Nephron progenitor cell (in vitro differentiated cells): ENCODE results near the gene SLC17A3.

Source experiments
- DNase-seq: peaks from one replicate; pipeline ENCODE4 v3.0.0; 2021
- H3K27ac Mint-ChIP-seq: 2 replicates; pipeline ENCODE4 v1.8.0; 2021; ENCODE audit warnings: mild to moderate bottlenecking, moderate library complexity, mixed read lengths
- H3K27me3 Mint-ChIP-seq: 2 replicates; pipeline ENCODE4 v1.8.0; 2021; ENCODE audit warnings: mild to moderate bottlenecking, low read depth, mixed read lengths; ENCODE audit not compliant: poor library complexity
- H3K36me3 Mint-ChIP-seq: 2 replicates; pipeline ENCODE4 v1.8.0; 2021; ENCODE audit warnings: low read depth, mixed read lengths
- H3K4me1 Mint-ChIP-seq: 2 replicates; pipeline ENCODE4 v1.8.0; 2021; ENCODE audit warnings: mixed read lengths
- H3K4me3 Mint-ChIP-seq: 2 replicates; pipeline ENCODE4 v1.8.0; 2021; ENCODE audit warnings: mild to moderate bottlenecking, moderate library complexity, mixed read lengths
- H3K9me3 Mint-ChIP-seq: 2 replicates; pipeline ENCODE4 v1.8.0; 2021; ENCODE audit warnings: mild to moderate bottlenecking, moderate library complexity, mixed read lengths
- TF ChIP-seq, protein P1 (sequence below): fragments of 200-600 bp; sonication (generic); IDR thresholded peaks from 2 replicates; pipeline ENCODE4 v1.5.0; 2021; ENCODE audit warnings: antibody characterized with exemption

The SLC17A3 gene

DNA sequence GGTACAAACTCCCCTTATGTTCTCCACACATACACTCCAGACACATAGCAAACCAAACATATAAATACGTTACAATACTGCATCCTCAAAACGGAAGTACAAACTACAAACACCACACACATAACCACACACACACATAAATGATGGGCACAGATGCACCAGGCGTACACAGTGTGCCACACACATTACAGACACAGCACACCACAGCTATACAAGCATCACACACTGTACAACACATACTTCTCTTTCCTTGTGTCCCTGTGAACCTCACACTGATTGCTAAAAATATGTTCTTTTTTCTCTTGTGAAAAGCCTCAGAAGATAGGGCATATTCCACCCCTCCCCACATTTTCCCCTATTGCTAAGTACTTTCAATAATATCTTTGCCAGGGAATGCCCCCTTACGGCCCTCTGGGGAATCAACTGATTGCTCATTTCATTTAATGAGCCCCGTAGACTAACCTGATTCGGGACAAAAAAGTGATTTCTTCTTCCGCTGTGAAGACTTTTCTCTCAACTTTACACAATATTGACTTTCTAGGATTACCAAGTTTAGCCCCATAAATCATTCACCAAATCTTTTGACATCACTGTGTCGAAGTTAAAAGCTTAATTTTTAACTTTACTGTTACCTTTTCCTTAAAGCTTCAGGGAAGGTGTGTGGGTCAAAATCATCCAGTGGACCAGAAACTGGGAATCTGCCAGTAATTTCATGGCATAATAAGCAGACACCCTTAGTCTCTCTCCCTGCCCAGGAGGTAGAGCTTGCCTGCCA, 42.3 kb downstream of the SLC17A3 start, which contains the start of gene SLC17A1:
Gene SLC17A1 (minus strand): TSS at position 521 of the 775 bp plus-strand sequence. CDS start 1,495 bp downstream, outside the sequence.
- no peak for DNase-seq
- H3K36me3 Mint-ChIP-seq: no peaks in the 10 kb centered on the region
- no peak within 1 kb of the TSS for H3K27ac Mint-ChIP-seq
- H3K9me3 Mint-ChIP-seq: no peaks in the 10 kb centered on the region
- H3K4me3 Mint-ChIP-seq: no peak within 1 kb of the TSS
- H3K4me1 Mint-ChIP-seq: peaks cover 5% of the 10 kb centered on the region
- TF ChIP-seq, protein P1, sequence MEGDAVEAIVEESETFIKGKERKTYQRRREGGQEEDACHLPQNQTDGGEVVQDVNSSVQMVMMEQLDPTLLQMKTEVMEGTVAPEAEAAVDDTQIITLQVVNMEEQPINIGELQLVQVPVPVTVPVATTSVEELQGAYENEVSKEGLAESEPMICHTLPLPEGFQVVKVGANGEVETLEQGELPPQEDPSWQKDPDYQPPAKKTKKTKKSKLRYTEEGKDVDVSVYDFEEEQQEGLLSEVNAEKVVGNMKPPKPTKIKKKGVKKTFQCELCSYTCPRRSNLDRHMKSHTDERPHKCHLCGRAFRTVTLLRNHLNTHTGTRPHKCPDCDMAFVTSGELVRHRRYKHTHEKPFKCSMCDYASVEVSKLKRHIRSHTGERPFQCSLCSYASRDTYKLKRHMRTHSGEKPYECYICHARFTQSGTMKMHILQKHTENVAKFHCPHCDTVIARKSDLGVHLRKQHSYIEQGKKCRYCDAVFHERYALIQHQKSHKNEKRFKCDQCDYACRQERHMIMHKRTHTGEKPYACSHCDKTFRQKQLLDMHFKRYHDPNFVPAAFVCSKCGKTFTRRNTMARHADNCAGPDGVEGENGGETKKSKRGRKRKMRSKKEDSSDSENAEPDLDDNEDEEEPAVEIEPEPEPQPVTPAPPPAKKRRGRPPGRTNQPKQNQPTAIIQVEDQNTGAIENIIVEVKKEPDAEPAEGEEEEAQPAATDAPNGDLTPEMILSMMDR: no peak
- H3K27me3 Mint-ChIP-seq: peaks cover 3% of the 10 kb centered on the region

GRCh38 chr6:25830458-25830857, 43.6 kb downstream of the SLC17A3 start:
- Mint-ChIP-seq H3K27ac (no peak overlapping the region), H3K4me1 (peaks cover 5% of the 10 kb centered on the region), H3K4me3 (no peak overlapping the region), H3K36me3 (no peaks in the 10 kb centered on the region), H3K9me3 (no peaks in the 10 kb centered on the region), H3K27me3 (peaks cover 3% of the 10 kb centered on the region)
- DNase-seq: no peak
- TF ChIP-seq, protein P1: no peak

- H3K9me3 Mint-ChIP-seq: no peaks in the 10 kb centered on the region
- H3K4me1 Mint-ChIP-seq: peaks cover 5% of the 10 kb centered on the region
- H3K27me3 Mint-ChIP-seq: peaks cover 3% of the 10 kb centered on the region
- no peak overlapping the region for H3K27ac Mint-ChIP-seq
- no peak overlapping the region for H3K4me3 Mint-ChIP-seq
- no peaks in the 10 kb centered on the region for H3K36me3 Mint-ChIP-seq
- no peak for DNase-seq
- TF ChIP-seq, protein P1: no peak
Measured at GRCh38 chr6:25829375-25829774, 44.7 kb downstream of the SLC17A3 start.

- Mint-ChIP-seq H3K4me1 (no peaks in the 10 kb centered on the region), H3K27me3 (peaks cover 3% of the 10 kb centered on the region), H3K36me3 (no peaks in the 10 kb centered on the region), H3K27ac (no peak overlapping the region), H3K9me3 (no peaks in the 10 kb centered on the region), H3K4me3 (no peak overlapping the region)
- TF ChIP-seq, protein P1: no peak
- no peak for DNase-seq
Measured at GRCh38 chr6:25821341-25821740, 52.7 kb downstream of the SLC17A3 start.

- Mint-ChIP-seq H3K9me3 (no peaks in the 10 kb centered on the region), H3K27me3 (peaks cover 8% of the 10 kb centered on the region), H3K4me3 (no peak overlapping the region), H3K4me1 (no peaks in the 10 kb centered on the region), H3K27ac (no peak overlapping the region), H3K36me3 (no peaks in the 10 kb centered on the region)
- DNase-seq: no peak
- TF ChIP-seq, protein P1: no peak
Measured at GRCh38 chr6:25816252-25816651, 57.8 kb downstream of the SLC17A3 start.

GRCh38 chr6:25815194-25815593, 58.8 kb downstream of the SLC17A3 start:
- no peak for DNase-seq
- H3K27ac Mint-ChIP-seq: no peak overlapping the region

More at GRCh38 chr6:25815194-25815593, 58.8 kb downstream of the SLC17A3 start:
- Mint-ChIP-seq H3K27me3 (peaks cover 8% of the 10 kb centered on the region), H3K4me1 (no peaks in the 10 kb centered on the region), H3K4me3 (no peak overlapping the region), H3K36me3 (no peaks in the 10 kb centered on the region), H3K9me3 (no peaks in the 10 kb centered on the region)
- TF ChIP-seq, protein P1: no peak
